ENCODE data around the gene C1S.
A peak's percentile ranks its signal among the peaks of the same experiment; 100 is the strongest.

GRCh38 chr12:7018350-7019042 is 42.0 kb upstream of the C1S start, which contains the start of gene LPCAT3:
- TF ChIP-seq CTCF (IDR thresholded peaks at IDR 0.05) (peak; percentile 88), EZH2 (IDR thresholded peaks at IDR 0.05; ENCODE audit: borderline replicate concordance, insufficient read depth, low read depth, low read length, poor library complexity, severe bottlenecking) (no peak)
